B cell (primary cell): ENCODE results near the gene IRF1.

Experiments used
- CTCF ChIP-seq: fragments of 200-600 bp; IDR thresholded peaks from one replicate; pipeline ENCODE4 v1.8.0; 2022; ENCODE audit warnings: antibody characterized with exemption, mild to moderate bottlenecking
- EZH2 ChIP-seq: IDR thresholded peaks from 2 replicates; pipeline ENCODE4 v1.6.1; 2012; ENCODE audit warnings: borderline replicate concordance, low read depth, mild to moderate bottlenecking, moderate library complexity, low read length; ENCODE audit not compliant: insufficient read depth, poor library complexity, severe bottlenecking

GRCh38 chr5:132480042-132480441 lies 10.5 kb downstream of the IRF1 start:
- TF ChIP-seq CTCF: no peak
- TF ChIP-seq EZH2: no peak
